Stimulated activated naive CD4-positive, alpha-beta T cell (primary cell): ENCODE measurements around the gene PHB1.

ENCODE experiments used
- DNase-seq, 6 experiments: peaks; one replicate each; lab custom pipeline; 2025; lab: John Stamatoyannopoulos, UW

Gene PHB1

GRCh38 chr17:49414622-49415350 lies at the start of gene PHB1:
TSS of gene PHB1 (minus strand) at chr17:49414882. CDS start at chr17:49413264, 1,618 bp downstream.
- DNase-seq: peak; percentile 89 to 96 (median 92)

- no peak for DNase-seq
Observed at GRCh38 chr17:49464049-49464448, 49.4 kb upstream of the PHB1 start.

- no peak for DNase-seq
Observed at GRCh38 chr17:49461580-49461979, 46.9 kb upstream of the PHB1 start.

- no peak for DNase-seq
Observed at GRCh38 chr17:49460401-49460800, 45.7 kb upstream of the PHB1 start.

GRCh38 chr17:49459401-49459984 lies 44.8 kb upstream of the PHB1 start:
- DNase-seq: no peak

GRCh38 chr17:49457564-49458535 lies 43.2 kb upstream of the PHB1 start:
- DNase-seq: no peak

GRCh38 chr17:49456183-49456965 lies 41.7 kb upstream of the PHB1 start:
- no peak for DNase-seq

- no peak for DNase-seq
Observed at GRCh38 chr17:49455272-49455861, 40.7 kb upstream of the PHB1 start.

GRCh38 chr17:49454050-49454449 lies 39.4 kb upstream of the PHB1 start:
- no peak for DNase-seq

- DNase-seq: no peak
Observed at GRCh38 chr17:49452661-49453060, 38.0 kb upstream of the PHB1 start.

- no peak for DNase-seq
Observed at GRCh38 chr17:49452201-49452600, 37.5 kb upstream of the PHB1 start.

GRCh38 chr17:49450735-49451134 lies 36.1 kb upstream of the PHB1 start:
- DNase-seq: no peak

- no peak for DNase-seq
Observed at GRCh38 chr17:49450181-49450580, 35.5 kb upstream of the PHB1 start.

- DNase-seq: no peak
Observed at GRCh38 chr17:49447628-49448302, 33.1 kb upstream of the PHB1 start.

GRCh38 chr17:49445591-49445990 lies 30.9 kb upstream of the PHB1 start:
- DNase-seq: no peak

GRCh38 chr17:49444384-49444783 lies 29.7 kb upstream of the PHB1 start:
- DNase-seq: no peak

- DNase-seq: no peak
Observed at GRCh38 chr17:49443862-49444261, 29.2 kb upstream of the PHB1 start.

GRCh38 chr17:49442041-49442440 lies 27.4 kb upstream of the PHB1 start:
- DNase-seq: no peak

GRCh38 chr17:49441578-49441977 lies 26.9 kb upstream of the PHB1 start:
- no peak for DNase-seq

- DNase-seq: no peak
Observed at GRCh38 chr17:49440581-49440980, 25.9 kb upstream of the PHB1 start.
